Activated CD8-positive, alpha-beta T cell treated with anti-CD3 and anti-CD28 coated beads for 36 hours (primary cell): ENCODE data around the gene AMBRA1. TPM values are rescaled to one million over a fixed set of nuclear protein-coding genes. Genes with fewer than 3 reads are reported as not detected.

ENCODE experiments used
- ATAC-seq: fragments of 200-7000 bp; cut with Tn5 transposase; one replicate; pipeline ENCODE4 v1.10.0; 2021; ENCODE audit warnings: mild to moderate bottlenecking, moderate library complexity
- CTCF ChIA-PET: fragments of 350-600 bp; sonication (Branson Sonifier 250); formaldehyde crosslinking; loops from one replicate; lab custom pipeline; 2021; ENCODE audit warnings: antibody characterized with exemption; lab: Charles Lee
- POLR2A ChIA-PET: fragments of 350-600 bp; sonication (Branson Sonifier 250); formaldehyde crosslinking; loops from one replicate; lab custom pipeline; 2021; ENCODE audit warnings: antibody characterized with exemption; lab: Charles Lee
- DNase-seq: peaks from one replicate; pipeline ENCODE4 v3.0.0-alpha.2; 2020
- H3K27ac Mint-ChIP-seq: one replicate; pipeline ENCODE4 v1.8.0; 2021; ENCODE audit warnings: mild to moderate bottlenecking, mixed read lengths
- H3K27me3 Mint-ChIP-seq: one replicate; pipeline ENCODE4 v1.8.0; 2021; ENCODE audit warnings: mixed read lengths
- H3K36me3 Mint-ChIP-seq: one replicate; pipeline ENCODE4 v1.8.0; 2021; ENCODE audit warnings: low read depth, mixed read lengths
- H3K4me1 Mint-ChIP-seq: one replicate; pipeline ENCODE4 v1.8.0; 2021; ENCODE audit warnings: low read depth, mixed read lengths
- H3K4me3 Mint-ChIP-seq: one replicate; pipeline ENCODE4 v1.8.0; 2021; ENCODE audit warnings: mild to moderate bottlenecking, moderate library complexity, mixed read lengths
- H3K9me3 Mint-ChIP-seq: one replicate; pipeline ENCODE4 v1.8.0; 2021; ENCODE audit warnings: mixed read lengths
- CTCF ChIP-seq: fragments of 200-600 bp; IDR thresholded peaks from one replicate; pipeline ENCODE4 v1.8.0; 2022; ENCODE audit warnings: antibody characterized with exemption, mild to moderate bottlenecking
- intact Hi-C: fragments of 100-400 bp; cut with micrococcal nuclease; formaldehyde crosslinking; loops from one replicate; pipeline ENCODE4 v1.10.0; 2022
- total RNA-seq, 2 experiments: library from RNA; stranded (reverse); gene quantifications; one replicate each; pipeline ENCODE4 v1.2.3, GENCODE V29; 2021

The AMBRA1 gene
- total RNA-seq, 2 experiments from 2014 or later, result 24.0 to 24.1 TPM

GRCh38 chr11:46633291-46634217 is 39.7 kb upstream of the AMBRA1 start:
- peaks cover 6% of the 10 kb centered on the region for H3K36me3 Mint-ChIP-seq
- no peaks in the 10 kb centered on the region for H3K27me3 Mint-ChIP-seq
- no peak overlapping the region for H3K27ac Mint-ChIP-seq
- intact Hi-C loops, result no loop called here
- DNase-seq, result no peak
- ATAC-seq, result no peak
- no peaks in the 10 kb centered on the region for H3K9me3 Mint-ChIP-seq
- ChIA-PET POLR2A (interaction anchor here (0.6 to 1.0 kb wide), 2 partner anchors 9 to 93 kb away, joined by 3 to 4 read pairs; no protein-coding TSS in a partner anchor), CTCF (interaction anchor here (1.8 kb wide), 1 partner anchor 15 kb away, joined by 9 read pairs; the partner anchor contains the start of genes ATG13 and HARBI1)
- H3K4me3 Mint-ChIP-seq, result no peak overlapping the region
- no peak for TF ChIP-seq CTCF
- H3K4me1 Mint-ChIP-seq, result peaks cover 9% of the 10 kb centered on the region

- intact Hi-C loops, result no loop called here
- peaks cover 3% of the 10 kb centered on the region for H3K36me3 Mint-ChIP-seq
- TF ChIP-seq CTCF, result no peak
- no peak for DNase-seq
- peaks cover 7% of the 10 kb centered on the region for H3K4me1 Mint-ChIP-seq
- POLR2A ChIA-PET, result interaction anchor here (1.0 to 1.1 kb wide), 2 partner anchors 32 to 38 kb away, joined by 3 to 4 read pairs; partner anchors contain the start of gene AMBRA1
- no peak for ATAC-seq
- CTCF ChIA-PET, result no interaction called here
- H3K4me3 Mint-ChIP-seq, result no peak overlapping the region
- no peaks in the 10 kb centered on the region for H3K9me3 Mint-ChIP-seq
- no peaks in the 10 kb centered on the region for H3K27me3 Mint-ChIP-seq
- H3K27ac Mint-ChIP-seq, result peak overlapping the region; percentile 35
Measured at GRCh38 chr11:46632502-46632901, 38.7 kb upstream of the AMBRA1 start.

- no peaks in the 10 kb centered on the region for H3K9me3 Mint-ChIP-seq
- peaks cover 7% of the 10 kb centered on the region for H3K4me1 Mint-ChIP-seq
- H3K4me3 Mint-ChIP-seq, result no peak overlapping the region
- ChIA-PET CTCF (interaction anchor here (1.2 kb wide), 1 partner anchor 13 kb away, joined by 3 read pairs; no protein-coding TSS in a partner anchor), POLR2A (interaction anchor here (1.0 to 1.1 kb wide), 2 partner anchors 33 to 37 kb away, joined by 3 to 4 read pairs; partner anchors contain the start of gene AMBRA1)
- H3K27me3 Mint-ChIP-seq, result no peaks in the 10 kb centered on the region
- TF ChIP-seq CTCF, result no peak
- intact Hi-C loops, result no loop called here
- ATAC-seq (no peak), DNase-seq (no peak)
- H3K36me3 Mint-ChIP-seq, result peaks cover 3% of the 10 kb centered on the region
- H3K27ac Mint-ChIP-seq, result no peak overlapping the region
Measured at GRCh38 chr11:46631676-46632075, 37.9 kb upstream of the AMBRA1 start.

GRCh38 chr11:46630237-46630636 is 36.4 kb upstream of the AMBRA1 start:
- Mint-ChIP-seq H3K27ac (no peak overlapping the region), H3K4me3 (no peak overlapping the region), H3K4me1 (peaks cover 7% of the 10 kb centered on the region), H3K27me3 (no peaks in the 10 kb centered on the region), H3K9me3 (no peaks in the 10 kb centered on the region), H3K36me3 (peaks cover 8% of the 10 kb centered on the region)
- CTCF ChIA-PET, result interaction anchor here (2.2 kb wide), 1 partner anchor 12 kb away, joined by 8 read pairs; no protein-coding TSS in a partner anchor
- intact Hi-C loops, result no loop called here
- DNase-seq, result no peak
- POLR2A ChIA-PET, result interaction anchor here (1.5 kb wide), 1 partner anchor 41 kb away, joined by 3 read pairs; no protein-coding TSS in a partner anchor
- TF ChIP-seq CTCF, result no peak
- no peak for ATAC-seq
